Measurements from ENCODE around the gene UEVLD. TPM values are rescaled to one million over a fixed set of nuclear protein-coding genes. Genes with fewer than 3 reads are reported as not detected.

UEVLD gene
- total and polyA plus RNA-seq, 2 experiments from 2014 or later = 20.9 to 42.0 TPM

DNA sequence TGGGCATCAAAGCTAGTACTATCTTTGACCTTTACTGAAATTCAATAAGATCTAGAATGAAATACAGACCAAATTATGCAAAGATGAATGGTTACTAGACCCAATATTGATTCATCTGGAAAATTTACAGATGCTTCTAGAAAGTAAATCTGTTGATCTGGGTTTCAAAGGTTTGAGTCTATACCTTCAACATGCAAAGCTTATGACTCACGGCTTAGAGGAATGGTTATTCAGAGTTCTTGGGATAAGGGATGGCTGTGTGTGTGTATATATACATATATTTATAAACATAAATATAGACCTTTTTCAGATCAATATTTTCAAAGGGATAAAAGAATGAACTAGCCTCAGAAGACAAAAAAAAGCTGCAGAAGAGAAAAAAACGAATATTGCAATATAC, 44.3 kb upstream of the UEVLD start:
- Histone ChIP-seq H2AFZ (no peak overlapping the region), H4K20me1 (ENCODE audit: insufficient read depth) (0 out of 2 replicates have a peak, but pooled peaks cover 6% of the 10 kb centered on the region), H3K9ac (peak overlapping the region; percentile 96), H3K27ac (peak overlapping the region; percentile 95; the same call in 1 of the 2 replicates), H3K27me3 (replicated peaks; ENCODE audit: insufficient read depth) (no peaks in the 10 kb centered on the region), H3F3A (ENCODE audit: insufficient read depth) (peaks cover 5% of the 10 kb centered on the region), H3K9me3 (ENCODE audit: low read depth) (no peaks in the 10 kb centered on the region), H3K4me1 (ENCODE audit: insufficient read depth) (peaks cover 9% of the 10 kb centered on the region), H3K4me2 (ENCODE audit: unreplicated experiment) (peak overlapping the region; percentile 91), H3K79me2 (ENCODE audit: insufficient read depth) (peaks cover 63% of the 10 kb centered on the region), H3K4me3 (peak overlapping the region; percentile 97), H3K36me3 (ENCODE audit: low read depth) (no peaks in the 10 kb centered on the region), H3K9me2 (ENCODE audit: insufficient read depth) (no peaks in the 10 kb centered on the region)
- DNase-seq = peak; percentile 49
- no peak for TF ChIP-seq EZH2 (IDR thresholded peaks at IDR 0.05; ENCODE audit: insufficient read depth, poor library complexity, severe bottlenecking)
- TF ChIP-seq EZH2phosphoT487 (IDR thresholded peaks at IDR 0.05; ENCODE audit: insufficient read depth, low read depth) = no peak
- WGBS, 2 experiments (ENCODE audit: low coverage in 1 of 2, low lambda C conversion rate in 2 of 2, missing lambda C conversion rate in 2 of 2) = 19 to 21% methylated on average over 2 of the region's 2 CpGs
- in situ Hi-C loops (cut with MboI) = no loop called here

- H3K27me3 ChIP-seq (replicated peaks; ENCODE audit: insufficient read depth) = no peaks in the 10 kb centered on the region
- H3K27ac ChIP-seq = no peak overlapping the region
- H3K9me2 ChIP-seq (ENCODE audit: insufficient read depth) = no peaks in the 10 kb centered on the region
- H3K9me3 ChIP-seq (ENCODE audit: low read depth) = no peaks in the 10 kb centered on the region
- H2AFZ ChIP-seq = no peak overlapping the region
- WGBS, 2 experiments (ENCODE audit: low coverage in 1 of 2, low lambda C conversion rate in 2 of 2, missing lambda C conversion rate in 2 of 2) = 59 to 64% methylated on average over 1 of the region's 1 CpG
- peaks cover 20% of the 10 kb centered on the region; the same call in 1 of the 2 replicates for H4K20me1 ChIP-seq (ENCODE audit: insufficient read depth)
- H3K9ac ChIP-seq = no peak overlapping the region
- TF ChIP-seq EZH2 (IDR thresholded peaks at IDR 0.05; ENCODE audit: insufficient read depth, poor library complexity, severe bottlenecking) (no peak), EZH2phosphoT487 (IDR thresholded peaks at IDR 0.05; ENCODE audit: insufficient read depth, low read depth) (no peak)
- H3K4me1 ChIP-seq (ENCODE audit: insufficient read depth) = no peaks in the 10 kb centered on the region
- no peaks in the 10 kb centered on the region for H3K36me3 ChIP-seq (ENCODE audit: low read depth)
- no peak for DNase-seq
- no peak overlapping the region for H3K4me2 ChIP-seq (ENCODE audit: unreplicated experiment)
- peaks cover 99% of the 10 kb centered on the region for H3K79me2 ChIP-seq (ENCODE audit: insufficient read depth)
- H3K4me3 ChIP-seq = no peak overlapping the region
- in situ Hi-C loops (cut with MboI) = no loop called here
- no peaks in the 10 kb centered on the region for H3F3A ChIP-seq (ENCODE audit: insufficient read depth)
These were observed 35.6 kb upstream of the UEVLD start for GRCh38 chr11:18624161-18624560.

DNA sequence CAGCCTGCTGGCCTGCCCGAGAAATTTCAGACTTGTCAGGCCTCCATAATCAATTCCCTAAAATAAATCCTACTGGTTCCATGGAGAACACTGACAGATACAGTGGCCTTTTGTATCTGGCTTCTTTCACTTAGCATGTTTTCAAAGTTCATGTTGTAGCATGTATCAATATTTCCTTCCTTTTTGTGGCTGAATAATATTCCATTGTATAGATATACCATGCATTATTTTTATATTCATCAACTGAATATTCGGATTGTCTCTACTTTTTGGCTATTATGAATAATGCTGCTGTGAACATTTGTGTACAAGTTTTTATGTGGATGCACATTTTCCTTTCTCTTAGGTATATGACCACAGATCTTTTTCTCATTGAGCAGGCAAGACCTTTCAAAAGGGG, 35.2 kb upstream of the UEVLD start:
- Histone ChIP-seq H3K9me2 (ENCODE audit: insufficient read depth) (no peaks in the 10 kb centered on the region), H4K20me1 (ENCODE audit: insufficient read depth) (peaks cover 20% of the 10 kb centered on the region), H3K4me1 (ENCODE audit: insufficient read depth) (peaks cover 2% of the 10 kb centered on the region; the same call in 1 of the 2 replicates), H3K9ac (no peak overlapping the region), H3K79me2 (ENCODE audit: insufficient read depth) (peaks cover 99% of the 10 kb centered on the region), H3K9me3 (ENCODE audit: low read depth) (no peaks in the 10 kb centered on the region), H3K4me2 (ENCODE audit: unreplicated experiment) (no peak overlapping the region), H3F3A (ENCODE audit: insufficient read depth) (peaks cover 3% of the 10 kb centered on the region; the same call in 1 of the 2 replicates), H3K4me3 (no peak overlapping the region), H3K36me3 (ENCODE audit: low read depth) (no peaks in the 10 kb centered on the region), H3K27me3 (replicated peaks; ENCODE audit: insufficient read depth) (no peaks in the 10 kb centered on the region), H2AFZ (no peak overlapping the region), H3K27ac (no peak overlapping the region)
- DNase-seq = no peak
- in situ Hi-C loops (cut with MboI) = no loop called here
- WGBS, 2 experiments (ENCODE audit: low coverage in 1 of 2, low lambda C conversion rate in 2 of 2, missing lambda C conversion rate in 2 of 2) = 95 to 98% methylated on average over 2 of the region's 2 CpGs
- no peak for TF ChIP-seq EZH2 (IDR thresholded peaks at IDR 0.05; ENCODE audit: insufficient read depth, poor library complexity, severe bottlenecking)
- TF ChIP-seq EZH2phosphoT487 (IDR thresholded peaks at IDR 0.05; ENCODE audit: insufficient read depth, low read depth) = no peak

DNA sequence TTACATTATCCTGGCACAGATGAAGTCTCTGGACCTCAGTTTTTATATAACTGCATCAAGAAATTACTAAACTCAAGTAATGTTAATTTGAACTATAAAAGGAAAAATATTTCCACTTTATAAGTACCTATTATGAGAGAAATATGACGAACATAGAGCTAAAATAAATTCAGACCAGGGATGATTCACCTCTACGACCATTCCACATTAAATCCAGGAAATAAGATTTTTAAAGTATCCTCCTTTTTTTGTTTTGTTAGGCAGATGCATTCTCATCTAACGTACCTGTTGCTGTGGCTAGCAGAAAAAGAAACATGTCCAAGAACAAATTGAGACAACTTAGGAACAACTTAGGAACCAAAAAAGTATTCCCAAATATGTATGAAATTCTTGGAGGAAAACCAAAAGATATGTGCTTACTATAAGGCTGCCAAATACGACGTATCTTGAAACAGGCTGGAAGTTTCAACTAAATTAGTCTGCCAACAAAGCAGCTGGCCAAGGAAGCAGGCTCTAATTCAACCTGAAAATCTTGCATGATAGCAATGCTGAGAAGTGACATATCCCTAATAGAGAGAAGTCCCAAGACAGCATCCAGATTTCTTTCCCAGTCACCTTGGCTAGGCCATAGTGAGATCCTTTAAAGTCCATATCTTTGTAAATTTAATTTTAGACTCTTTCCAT, 29.9 kb upstream of the UEVLD start:
- Histone ChIP-seq H3K79me2 (ENCODE audit: insufficient read depth) (peaks cover 99% of the 10 kb centered on the region), H4K20me1 (ENCODE audit: insufficient read depth) (peaks cover 22% of the 10 kb centered on the region), H3K9me3 (ENCODE audit: low read depth) (no peaks in the 10 kb centered on the region), H3K36me3 (ENCODE audit: low read depth) (peaks cover 10% of the 10 kb centered on the region; the same call in 1 of the 2 replicates), H3K4me1 (ENCODE audit: insufficient read depth) (peaks cover 17% of the 10 kb centered on the region), H3F3A (ENCODE audit: insufficient read depth) (peaks cover 13% of the 10 kb centered on the region; the same call in 1 of the 2 replicates), H3K9ac (0 out of 2 replicates have a peak overlapping the region, but pooled peaks have one; percentile 6), H3K4me3 (no peak overlapping the region), H3K27ac (peak overlapping the region; percentile 43), H2AFZ (no peak overlapping the region), H3K9me2 (ENCODE audit: insufficient read depth) (no peaks in the 10 kb centered on the region), H3K27me3 (replicated peaks; ENCODE audit: insufficient read depth) (no peaks in the 10 kb centered on the region), H3K4me2 (ENCODE audit: unreplicated experiment) (peak overlapping the region; percentile 5)
- in situ Hi-C loops (cut with MboI) = no loop called here
- DNase-seq = peak; percentile 48
- TF ChIP-seq EZH2phosphoT487 (IDR thresholded peaks at IDR 0.05; ENCODE audit: insufficient read depth, low read depth) (no peak), EZH2 (IDR thresholded peaks at IDR 0.05; ENCODE audit: insufficient read depth, poor library complexity, severe bottlenecking) (no peak)
- WGBS, 2 experiments (ENCODE audit: low coverage in 1 of 2, low lambda C conversion rate in 2 of 2, missing lambda C conversion rate in 2 of 2) = 53 to 56% methylated on average over 5 of the region's 5 CpGs
